Smooth muscle cell (in vitro differentiated cells): ENCODE results near the gene KCTD5. TPM values are rescaled to one million over a fixed set of nuclear protein-coding genes. Genes with fewer than 3 reads are reported as not detected.
A peak's percentile ranks its signal among the peaks of the same experiment; 100 is the strongest.
"Not testable (repeated sequence)": the region's sequence is repeated elsewhere in the genome, so short reads cannot be mapped to it uniquely, and the experiment has no call there.

Experiments
- DNase-seq: peaks from one replicate; lab custom pipeline; 2025; ENCODE audit not compliant: unreplicated experiment; lab: John Stamatoyannopoulos, UW
- H2AFZ ChIP-seq: fragments of 200-600 bp; sonication (generic); 2 replicates; pipeline ENCODE4 v1.6.0; 2016; ENCODE audit warnings: antibody characterized with exemption, low read depth, mild to moderate bottlenecking
- H3F3A ChIP-seq: fragments of 200-600 bp; sonication (generic); 2 replicates; pipeline ENCODE4 v1.6.0; 2017; ENCODE audit warnings: antibody characterized with exemption, low read depth
- H3K27ac ChIP-seq: fragments of 200-600 bp; sonication (generic); 2 replicates; pipeline ENCODE4 v1.5.1; 2016; ENCODE audit warnings: low read depth, mild to moderate bottlenecking
- H3K27me3 ChIP-seq: fragments of 200-600 bp; sonication (generic); 2 replicates; pipeline ENCODE4 v1.6.1; 2016; ENCODE audit warnings: low read depth, mild to moderate bottlenecking
- H3K36me3 ChIP-seq: fragments of 200-600 bp; sonication (generic); 2 replicates; pipeline ENCODE4 v1.5.1; 2016; ENCODE audit warnings: low read depth
- H3K4me1 ChIP-seq: fragments of 200-600 bp; sonication (generic); 2 replicates; pipeline ENCODE4 v1.5.1; 2016; ENCODE audit warnings: low read depth
- H3K4me2 ChIP-seq: fragments of 200-600 bp; sonication (generic); 2 replicates; pipeline ENCODE4 v1.6.0; 2016; ENCODE audit warnings: mild to moderate bottlenecking
- H3K4me3 ChIP-seq: fragments of 200-600 bp; sonication (generic); 2 replicates; pipeline ENCODE4 v1.5.1; 2016; ENCODE audit warnings: mild to moderate bottlenecking
- H3K79me2 ChIP-seq: fragments of 200-600 bp; sonication (generic); 2 replicates; pipeline ENCODE4 v1.6.0; 2016; ENCODE audit warnings: low read depth, mild to moderate bottlenecking
- H3K9ac ChIP-seq: fragments of 200-600 bp; sonication (generic); 2 replicates; pipeline ENCODE4 v1.6.0; 2016; ENCODE audit warnings: low read depth
- H3K9me3 ChIP-seq: fragments of 200-600 bp; sonication (generic); replicated peaks from 2 replicates; pipeline ENCODE4 v1.5.1; 2016; ENCODE audit warnings: low read depth
- H4K20me1 ChIP-seq: fragments of 200-600 bp; sonication (generic); 2 replicates; pipeline ENCODE4 v1.6.0; 2016; ENCODE audit warnings: low read depth
- CTCF ChIP-seq: fragments of 200-600 bp; sonication (generic); IDR thresholded peaks from 2 replicates; pipeline ENCODE4 v1.5.1; 2017; ENCODE audit warnings: borderline replicate concordance, mild to moderate bottlenecking, antibody characterized with exemption; ENCODE audit not compliant: insufficient read depth, poor library complexity, severe bottlenecking
- WGBS: methylation state at CpG from one replicate; pipeline ENCODE4 v1.1.7; 2016; ENCODE audit warnings: low lambda C conversion rate; 5-methylcytosine and 5-hydroxymethylcytosine counted together
- polyA plus RNA-seq: library from polyadenylated mRNA; unstranded; fragments of >200 nt; fragmentation: Nextera tagmentation; extraction: Ambion mirVana; gene quantifications from 2 replicates; pipeline ENCODE4 v1.2.1, GENCODE V29; 2016
- total RNA-seq: library from RNA; depleted of rRNA; stranded (reverse); fragments of >200 nt; gene quantifications from 2 replicates; pipeline ENCODE4 v1.2.3, GENCODE V29; 2014

The KCTD5 gene
- total and polyA plus RNA-seq, 2 experiments from 2014 or later = 35.5 to 38.2 TPM

DNA sequence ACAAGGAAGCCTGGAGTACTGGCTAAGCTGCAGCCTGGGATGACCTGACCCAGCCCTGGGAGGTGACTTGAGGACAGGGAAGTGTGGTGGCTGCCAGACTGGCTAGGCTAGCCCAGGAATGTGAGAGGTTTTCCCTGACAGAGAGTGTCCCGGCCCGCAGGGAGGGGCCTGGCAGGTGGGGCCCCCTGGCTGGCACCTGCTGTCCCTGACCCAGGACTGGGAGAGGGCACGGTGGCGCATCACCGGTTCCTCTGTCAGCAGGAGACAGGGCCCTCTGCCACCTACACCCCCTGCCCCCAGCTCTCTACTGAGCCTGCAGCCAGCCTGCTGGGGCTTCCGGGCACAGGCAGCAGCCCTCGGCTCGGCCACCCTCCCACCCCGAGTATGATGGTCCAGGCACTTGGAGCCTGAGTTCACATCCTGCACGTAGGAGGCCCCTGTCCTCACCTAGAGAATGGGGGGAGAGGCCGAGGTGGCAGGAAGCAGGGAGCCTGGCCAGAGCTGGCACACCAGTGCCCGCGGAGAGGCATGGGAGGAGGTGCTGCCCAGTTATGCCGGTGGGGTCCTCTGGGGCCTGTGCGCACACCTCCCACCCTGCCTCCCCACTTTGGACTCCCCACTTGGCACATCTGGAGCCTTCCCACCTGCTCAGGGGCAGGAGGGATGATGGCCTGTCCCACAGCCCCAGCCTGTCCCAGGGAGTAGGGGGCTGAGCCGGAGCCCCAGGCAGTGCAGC, 37.2 kb downstream of the KCTD5 start:
- Histone ChIP-seq H3K4me2 (peak overlapping the region; percentile 95), H3K9ac (no peak overlapping the region), H4K20me1 (peaks cover 10% of the 10 kb centered on the region), H3K9me3 (no peaks in the 10 kb centered on the region), H3K4me3 (no peak overlapping the region), H3K79me2 (no peaks in the 10 kb centered on the region), H3F3A (no peaks in the 10 kb centered on the region), H3K36me3 (no peaks in the 10 kb centered on the region), H3K4me1 (no peaks in the 10 kb centered on the region), H2AFZ (no peak overlapping the region), H3K27me3 (no peaks in the 10 kb centered on the region), H3K27ac (no peak overlapping the region)
- TF ChIP-seq CTCF = no peak
- DNase-seq = no peak
- 93% methylated on average over 16 of the region's 16 CpGs for WGBS

DNA sequence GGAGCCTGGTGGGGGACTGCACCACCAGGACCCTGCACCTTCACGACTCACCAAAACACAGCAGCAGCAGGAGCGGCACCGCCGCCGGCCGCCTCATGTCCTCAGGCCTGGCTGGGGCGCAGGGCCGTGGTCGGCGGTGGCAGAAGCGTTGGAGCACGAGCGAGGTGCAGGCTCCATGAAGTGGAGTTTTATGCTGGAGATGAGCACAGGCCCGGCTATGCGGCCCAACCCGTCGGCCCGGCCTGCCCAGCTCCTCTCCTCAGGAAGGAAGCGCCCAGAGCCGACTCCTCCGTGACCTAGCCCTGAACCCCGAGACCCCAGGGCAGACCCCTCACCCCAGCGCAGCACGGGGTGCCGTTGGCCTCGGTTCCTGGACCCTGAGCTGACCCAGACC, 37.7 kb downstream of the KCTD5 start, which contains the start of gene PRSS27:
Gene PRSS27, minus strand, starts transcription at position 161 of the 394 bp plus-strand sequence. Its CDS starts 64 bp downstream, at position 97.
- H3K79me2 ChIP-seq = no peaks in the 10 kb centered on the region
- H3K27me3 ChIP-seq = no peaks in the 10 kb centered on the region
- peak within 1 kb of the TSS; percentile 95 for H3K4me2 ChIP-seq
- 82% methylated on average over 26 of the region's 26 CpGs for WGBS
- no peaks in the 10 kb centered on the region for H3F3A ChIP-seq
- H3K9ac ChIP-seq = peak within 1 kb of the TSS; percentile 70
- peak within 1 kb of the TSS; percentile 82 for H3K4me3 ChIP-seq
- no peaks in the 10 kb centered on the region for H3K4me1 ChIP-seq
- DNase-seq = no peak
- no peak for TF ChIP-seq CTCF
- H3K9me3 ChIP-seq = no peaks in the 10 kb centered on the region
- peaks cover 8% of the 10 kb centered on the region for H4K20me1 ChIP-seq
- H2AFZ ChIP-seq = peak within 1 kb of the TSS; percentile 77
- peak within 1 kb of the TSS; percentile 52 for H3K27ac ChIP-seq
- no peaks in the 10 kb centered on the region for H3K36me3 ChIP-seq

GRCh38 chr16:2720719-2721633, 38.7 kb downstream of the KCTD5 start:
- peak overlapping the region; percentile 52 for H3K27ac ChIP-seq
- no peaks in the 10 kb centered on the region for H3K9me3 ChIP-seq
- TF ChIP-seq CTCF = peak; percentile 66
- no peaks in the 10 kb centered on the region for H3K4me1 ChIP-seq
- H3K27me3 ChIP-seq = no peaks in the 10 kb centered on the region
- H3K4me3 ChIP-seq = peak overlapping the region; percentile 82
- H3F3A ChIP-seq = no peaks in the 10 kb centered on the region
- peak overlapping the region; percentile 77 for H2AFZ ChIP-seq
- H3K79me2 ChIP-seq = no peaks in the 10 kb centered on the region
- DNase-seq = peak; percentile 87
- H3K4me2 ChIP-seq = peak overlapping the region; percentile 95
- H4K20me1 ChIP-seq = peaks cover 2% of the 10 kb centered on the region
- peak overlapping the region; percentile 70 for H3K9ac ChIP-seq
- H3K36me3 ChIP-seq = no peaks in the 10 kb centered on the region
- 2% methylated on average over 25 of the region's 99 CpGs for WGBS

DNA sequence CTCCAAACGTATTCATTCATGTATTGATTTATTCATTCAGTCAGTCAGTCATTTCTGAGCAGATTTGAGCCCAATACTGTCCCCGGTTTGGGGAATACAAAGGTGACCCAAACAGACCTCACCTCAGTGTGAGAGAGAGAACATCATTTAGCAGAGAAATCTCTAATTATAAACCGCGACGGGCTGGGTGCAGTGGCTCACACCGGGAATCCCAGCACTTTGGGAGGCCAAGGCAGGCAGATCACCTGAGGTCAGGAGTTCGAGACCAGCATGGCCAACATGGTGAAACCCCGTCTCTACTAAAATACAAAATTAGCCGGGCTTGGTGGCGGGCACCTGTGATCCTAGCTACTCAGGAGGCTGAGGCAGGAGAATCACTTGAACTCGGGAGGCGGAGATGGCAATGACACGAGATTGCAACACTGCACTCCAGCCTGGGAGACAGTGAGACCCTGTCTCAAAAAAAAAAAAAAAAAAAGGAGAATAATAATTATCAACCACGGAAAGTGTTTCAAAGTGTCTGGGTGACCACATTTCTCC, 39.4 kb downstream of the KCTD5 start:
- not testable (repeated sequence) for H3K4me1 ChIP-seq, DNase-seq, H3K27me3 ChIP-seq, H3F3A ChIP-seq, H3K36me3 ChIP-seq, H2AFZ ChIP-seq, H4K20me1 ChIP-seq, H3K9me3 ChIP-seq, H3K79me2 ChIP-seq, H3K27ac ChIP-seq, H3K9ac ChIP-seq
- WGBS = 62% methylated on average over 13 of the region's 14 CpGs
- H3K4me3 ChIP-seq = peak overlapping the region; percentile 82
- H3K4me2 ChIP-seq = peak overlapping the region; percentile 95
